Smooth muscle cell (in vitro differentiated cells): ENCODE measurements around the gene ZFYVE16. TPM values are rescaled to one million over a fixed set of nuclear protein-coding genes. Genes with fewer than 3 reads are reported as not detected.

Experiments
- polyA plus RNA-seq: library from polyadenylated mRNA; unstranded; fragments of >200 nt; fragmentation: Nextera tagmentation; extraction: Ambion mirVana; gene quantifications from 2 replicates; pipeline ENCODE4 v1.2.1, GENCODE V29; 2016
- small RNA-seq: library from RNA; depleted of rRNA; stranded (forward); fragments of <200 nt; gene quantifications from one replicate; pipeline ENCODE3, GENCODE V24; 2014
- total RNA-seq: library from RNA; depleted of rRNA; stranded (reverse); fragments of >200 nt; gene quantifications from 2 replicates; pipeline ENCODE4 v1.2.3, GENCODE V29; 2014

The ZFYVE16 gene
- total and polyA plus RNA-seq, 2 experiments from 2014 or later, result 16.5 to 40.9 TPM

Small RNA genes within 50 kb of the gene (small RNA-seq; reads per million reads assigned to genes)
- not detected for gene RNU6-211P

Other genes with a start within 250 kb of the ZFYVE16 start
- 37.0 and 39.2 TPM in 2 replicates for gene SERINC5, start 152.0 kb upstream of the ZFYVE16 start, total RNA-seq
- gene SERINC5, start 152.0 kb upstream of the ZFYVE16 start, polyA plus RNA-seq, result 4.5 and 11.5 TPM in 2 replicates
- gene SPZ1, start 88.1 kb upstream of the ZFYVE16 start, total RNA-seq, result not detected in 2 replicates
- gene SPZ1, start 88.1 kb upstream of the ZFYVE16 start, polyA plus RNA-seq, result not detected in 2 replicates
- 5.9 and 6.2 TPM in 2 replicates for gene FAM151B, start 80.0 kb downstream of the ZFYVE16 start, total RNA-seq
- gene FAM151B, start 80.0 kb downstream of the ZFYVE16 start, polyA plus RNA-seq, result 0.92 and 3.7 TPM in 2 replicates
- gene ANKRD34B, start 162.2 kb downstream of the ZFYVE16 start, total RNA-seq, result 0.13 TPM in 1 of 2 replicates, not detected in the other
- not detected in 2 replicates for gene ANKRD34B, start 162.2 kb downstream of the ZFYVE16 start, polyA plus RNA-seq
- 12.6 and 12.8 TPM in 2 replicates for gene MSH3, start 246.6 kb downstream of the ZFYVE16 start, total RNA-seq
- gene MSH3, start 246.6 kb downstream of the ZFYVE16 start, polyA plus RNA-seq, result 4.7 and 5.1 TPM in 2 replicates
- gene DHFR, start 246.9 kb downstream of the ZFYVE16 start, total RNA-seq, result 16.5 and 19.9 TPM in 2 replicates
- gene DHFR, start 246.9 kb downstream of the ZFYVE16 start, polyA plus RNA-seq, result 3.5 and 7.4 TPM in 2 replicates